ENCODE results near the gene PEMT. TPM values are rescaled to one million over a fixed set of nuclear protein-coding genes. Genes with fewer than 3 reads are reported as not detected.
A peak's percentile ranks its signal among the peaks of the same experiment; 100 is the strongest.

Gene PEMT
- total RNA-seq, 1 donor from 2014 or later: 24.0 TPM

GRCh38 chr17:17460038-17460437 is 131.5 kb downstream of the PEMT start:
- Mint-ChIP-seq H3K4me3 (ENCODE audit: unreplicated experiment) (no peak overlapping the region), H3K36me3 (ENCODE audit: unreplicated experiment) (peaks cover 5% of the 10 kb centered on the region), H3K9me3 (ENCODE audit: unreplicated experiment) (peaks cover 1% of the 10 kb centered on the region), H3K27ac (ENCODE audit: unreplicated experiment) (peak overlapping the region; percentile 7), H3K4me1 (ENCODE audit: low read depth, unreplicated experiment) (no peaks in the 10 kb centered on the region), H3K27me3 (ENCODE audit: unreplicated experiment) (peaks cover 8% of the 10 kb centered on the region)
- TF ChIP-seq, protein P1, sequence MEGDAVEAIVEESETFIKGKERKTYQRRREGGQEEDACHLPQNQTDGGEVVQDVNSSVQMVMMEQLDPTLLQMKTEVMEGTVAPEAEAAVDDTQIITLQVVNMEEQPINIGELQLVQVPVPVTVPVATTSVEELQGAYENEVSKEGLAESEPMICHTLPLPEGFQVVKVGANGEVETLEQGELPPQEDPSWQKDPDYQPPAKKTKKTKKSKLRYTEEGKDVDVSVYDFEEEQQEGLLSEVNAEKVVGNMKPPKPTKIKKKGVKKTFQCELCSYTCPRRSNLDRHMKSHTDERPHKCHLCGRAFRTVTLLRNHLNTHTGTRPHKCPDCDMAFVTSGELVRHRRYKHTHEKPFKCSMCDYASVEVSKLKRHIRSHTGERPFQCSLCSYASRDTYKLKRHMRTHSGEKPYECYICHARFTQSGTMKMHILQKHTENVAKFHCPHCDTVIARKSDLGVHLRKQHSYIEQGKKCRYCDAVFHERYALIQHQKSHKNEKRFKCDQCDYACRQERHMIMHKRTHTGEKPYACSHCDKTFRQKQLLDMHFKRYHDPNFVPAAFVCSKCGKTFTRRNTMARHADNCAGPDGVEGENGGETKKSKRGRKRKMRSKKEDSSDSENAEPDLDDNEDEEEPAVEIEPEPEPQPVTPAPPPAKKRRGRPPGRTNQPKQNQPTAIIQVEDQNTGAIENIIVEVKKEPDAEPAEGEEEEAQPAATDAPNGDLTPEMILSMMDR (IDR thresholded peaks at IDR 0.05; ENCODE audit: partially characterized antibody, unreplicated experiment): no peak
- no peak for DNase-seq

- no peak overlapping the region for H3K27ac Mint-ChIP-seq (ENCODE audit: unreplicated experiment)
- H3K36me3 Mint-ChIP-seq (ENCODE audit: unreplicated experiment): peaks cover 5% of the 10 kb centered on the region
- peaks cover 7% of the 10 kb centered on the region for H3K4me1 Mint-ChIP-seq (ENCODE audit: low read depth, unreplicated experiment)
- no peak overlapping the region for H3K4me3 Mint-ChIP-seq (ENCODE audit: unreplicated experiment)
- DNase-seq: no peak
- H3K27me3 Mint-ChIP-seq (ENCODE audit: unreplicated experiment): peaks cover 9% of the 10 kb centered on the region
- TF ChIP-seq, protein P1 (IDR thresholded peaks at IDR 0.05; ENCODE audit: partially characterized antibody, unreplicated experiment): no peak
- H3K9me3 Mint-ChIP-seq (ENCODE audit: unreplicated experiment): peaks cover 4% of the 10 kb centered on the region
Observed at GRCh38 chr17:17457680-17458079, 133.8 kb downstream of the PEMT start.

GRCh38 chr17:17456251-17456650 is 135.3 kb downstream of the PEMT start:
- Mint-ChIP-seq H3K4me3 (ENCODE audit: unreplicated experiment) (no peak overlapping the region), H3K36me3 (ENCODE audit: unreplicated experiment) (peaks cover 5% of the 10 kb centered on the region), H3K9me3 (ENCODE audit: unreplicated experiment) (peaks cover 4% of the 10 kb centered on the region), H3K4me1 (ENCODE audit: low read depth, unreplicated experiment) (peaks cover 7% of the 10 kb centered on the region), H3K27me3 (ENCODE audit: unreplicated experiment) (peaks cover 9% of the 10 kb centered on the region), H3K27ac (ENCODE audit: unreplicated experiment) (no peak overlapping the region)
- no peak for DNase-seq
- TF ChIP-seq, protein P1 (IDR thresholded peaks at IDR 0.05; ENCODE audit: partially characterized antibody, unreplicated experiment): no peak

Other genes with a start within 250 kb of the PEMT start
- gene MED9, start 114.7 kb downstream of the PEMT start, total RNA-seq (ENCODE audit: unreplicated experiment): 23.2 TPM
- gene RASD1, start 95.3 kb downstream of the PEMT start, total RNA-seq (ENCODE audit: unreplicated experiment): 140 TPM
- gene RAI1, start 89.8 kb upstream of the PEMT start, total RNA-seq (ENCODE audit: unreplicated experiment): 70.2 TPM
- 365 TPM for gene SREBF1, start 245.3 kb upstream of the PEMT start, total RNA-seq (ENCODE audit: unreplicated experiment)

All from glutamatergic neuron (in vitro differentiated cells).